GM19397 (cell line): Measurements from ENCODE around the gene FLYWCH1.

Source experiments
- ATAC-seq: cut with Tn5 transposase; IDR thresholded peaks from one replicate; pipeline ENCODE4 v1.9.1; 2021; ENCODE audit warnings: mild to moderate bottlenecking, moderate library complexity; ENCODE audit not compliant: unreplicated experiment

Gene FLYWCH1

DNA sequence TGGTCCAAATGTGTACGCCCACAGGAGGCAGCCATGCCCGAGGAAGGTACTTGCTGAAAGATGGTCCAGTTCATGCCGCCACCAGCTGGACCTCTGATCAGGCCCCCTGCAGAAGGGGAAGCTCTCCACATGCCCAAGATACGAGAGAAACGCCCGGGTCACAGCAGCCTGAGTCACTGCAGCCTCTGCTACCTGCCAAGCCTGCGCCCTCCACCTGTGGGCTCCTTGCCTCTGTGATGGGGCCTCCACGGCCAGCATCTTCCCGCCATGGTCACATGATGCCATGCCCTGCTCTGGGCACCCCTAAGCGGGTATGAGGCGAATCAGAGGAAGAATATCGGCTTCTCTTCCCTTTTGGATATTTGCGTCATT, 38.6 kb downstream of the FLYWCH1 start:
- ATAC-seq: no peak

- ATAC-seq: no peak
Measured at GRCh38 chr16:2950773-2951172, 39.0 kb downstream of the FLYWCH1 start.

- no peak for ATAC-seq
Measured at GRCh38 chr16:2952679-2953078, 40.9 kb downstream of the FLYWCH1 start.

DNA sequence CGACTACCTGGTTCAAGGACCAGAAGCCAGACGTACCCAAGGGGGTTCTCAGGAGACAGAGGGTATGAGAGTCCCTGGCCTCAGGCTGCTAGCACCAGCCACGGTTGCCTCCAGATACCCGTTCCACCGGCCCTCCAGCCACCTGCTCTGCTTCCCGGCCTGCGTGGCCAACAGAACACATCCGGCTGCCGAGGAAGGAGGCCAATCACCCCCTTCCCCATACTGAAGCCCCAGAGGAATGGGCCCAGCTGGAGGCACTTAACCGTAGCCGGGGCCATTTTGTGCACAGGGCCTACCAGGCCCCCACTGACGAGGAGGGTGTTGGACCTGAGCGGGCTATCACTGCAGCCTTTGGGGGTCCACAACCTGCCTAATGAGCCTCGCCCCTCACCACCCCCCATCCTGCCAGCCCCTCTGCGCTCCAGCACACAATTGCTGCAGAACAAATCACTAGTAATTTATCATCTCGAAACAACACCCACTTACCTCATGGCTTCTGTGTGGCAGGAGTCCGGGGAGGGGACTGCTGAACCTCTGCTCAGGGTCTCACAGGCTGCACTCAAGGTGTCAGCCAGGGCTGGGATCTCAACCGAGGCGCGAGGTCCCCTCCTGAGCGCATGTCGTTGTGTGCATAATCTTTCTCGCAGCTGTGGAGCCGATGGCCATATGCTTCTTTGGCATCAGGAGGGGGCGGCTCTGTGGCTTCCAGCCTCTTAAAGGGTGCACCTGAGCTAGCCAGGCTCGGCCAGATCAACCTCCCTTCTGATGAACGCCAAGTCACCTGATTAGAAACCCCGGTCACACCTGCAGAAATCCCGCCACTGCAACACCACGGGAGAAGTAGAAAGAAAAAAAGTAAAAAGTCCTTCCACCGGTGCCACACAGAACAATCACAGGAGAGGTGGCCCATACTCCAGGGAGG, 42.2 kb downstream of the FLYWCH1 start:
- no peak for ATAC-seq

GRCh38 chr16:2954656-2955381, 43.1 kb downstream of the FLYWCH1 start:
- ATAC-seq: no peak

- no peak for ATAC-seq
Measured at GRCh38 chr16:2955438-2955778, 43.7 kb downstream of the FLYWCH1 start.

DNA sequence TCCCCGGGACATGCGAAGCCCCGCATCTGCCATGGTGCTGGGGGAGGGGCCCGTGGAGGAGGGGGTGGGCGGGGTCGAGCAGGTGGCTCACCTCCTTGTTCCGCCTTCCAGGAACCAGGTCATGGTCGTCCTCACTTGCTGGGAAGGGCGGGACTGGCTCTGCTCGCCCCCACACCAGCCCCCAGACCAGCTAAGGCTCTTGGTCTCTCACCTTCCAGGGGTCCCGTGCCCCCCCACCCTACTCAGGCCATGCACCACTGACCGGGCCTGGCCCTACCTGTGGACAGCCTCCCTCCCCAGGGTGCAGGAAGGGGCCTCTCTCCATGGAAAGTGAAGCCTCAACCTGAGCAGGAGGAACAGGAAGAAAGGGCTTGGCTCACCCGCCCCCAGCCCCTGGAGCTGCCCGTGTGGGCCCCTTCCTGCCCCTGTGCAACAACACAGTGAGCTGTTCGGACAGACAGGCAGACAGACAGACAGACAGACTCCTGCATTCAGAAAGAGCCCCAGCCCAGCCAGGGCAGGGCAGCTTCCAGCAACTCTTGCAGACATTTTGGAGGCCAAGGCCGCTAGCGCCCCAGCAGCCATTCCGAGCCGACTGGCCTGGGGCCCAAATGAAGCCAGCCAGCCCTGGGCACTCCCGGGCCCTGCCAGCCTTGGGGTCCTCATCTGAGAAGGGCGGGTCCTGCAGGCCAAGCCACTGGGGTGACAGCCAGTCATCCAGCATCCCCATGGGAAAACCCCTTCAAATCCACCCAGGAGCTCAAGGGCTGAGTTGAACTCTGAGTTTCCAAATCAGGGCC, 44.2 kb downstream of the FLYWCH1 start:
- ATAC-seq: no peak

DNA sequence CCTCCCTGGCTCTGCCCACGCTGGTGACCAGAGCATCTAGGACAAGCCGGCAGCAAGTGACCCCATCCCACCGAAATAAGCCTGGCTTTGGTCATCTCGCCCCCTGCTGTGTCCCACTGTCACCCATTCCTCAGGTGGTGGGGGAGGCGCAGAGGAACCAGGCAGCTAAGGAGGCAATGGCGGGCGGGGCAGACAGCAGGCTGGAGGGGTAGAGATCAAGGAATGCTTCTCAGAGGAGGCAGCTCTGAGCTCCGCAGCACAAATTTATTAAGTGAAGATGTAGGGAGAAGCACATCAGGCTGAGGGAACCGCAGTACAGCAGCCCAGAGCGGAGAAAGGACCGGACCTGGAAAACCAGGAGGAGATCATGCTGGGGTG, 44.8 kb downstream of the FLYWCH1 start:
- ATAC-seq: no peak

DNA sequence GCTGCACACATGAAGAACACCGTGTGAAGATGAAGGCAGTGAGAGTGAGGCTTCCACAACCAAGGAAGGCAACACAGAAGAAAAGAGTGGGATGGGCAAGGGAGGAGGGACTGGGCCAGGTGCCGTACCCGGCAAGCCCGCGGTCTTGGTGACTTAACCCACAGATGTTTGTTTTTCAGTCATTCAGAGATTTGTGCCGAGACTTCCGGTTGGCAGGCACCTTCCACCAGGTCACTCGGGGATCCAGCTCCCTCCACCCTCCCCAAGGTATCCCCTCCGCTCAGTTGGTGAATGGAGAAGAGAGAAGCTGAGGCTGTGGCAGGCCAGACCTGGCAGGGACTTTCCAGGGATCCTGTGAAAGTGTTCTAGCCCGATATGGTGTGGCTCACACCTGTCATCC, 47.5 kb downstream of the FLYWCH1 start:
- ATAC-seq: no peak

DNA sequence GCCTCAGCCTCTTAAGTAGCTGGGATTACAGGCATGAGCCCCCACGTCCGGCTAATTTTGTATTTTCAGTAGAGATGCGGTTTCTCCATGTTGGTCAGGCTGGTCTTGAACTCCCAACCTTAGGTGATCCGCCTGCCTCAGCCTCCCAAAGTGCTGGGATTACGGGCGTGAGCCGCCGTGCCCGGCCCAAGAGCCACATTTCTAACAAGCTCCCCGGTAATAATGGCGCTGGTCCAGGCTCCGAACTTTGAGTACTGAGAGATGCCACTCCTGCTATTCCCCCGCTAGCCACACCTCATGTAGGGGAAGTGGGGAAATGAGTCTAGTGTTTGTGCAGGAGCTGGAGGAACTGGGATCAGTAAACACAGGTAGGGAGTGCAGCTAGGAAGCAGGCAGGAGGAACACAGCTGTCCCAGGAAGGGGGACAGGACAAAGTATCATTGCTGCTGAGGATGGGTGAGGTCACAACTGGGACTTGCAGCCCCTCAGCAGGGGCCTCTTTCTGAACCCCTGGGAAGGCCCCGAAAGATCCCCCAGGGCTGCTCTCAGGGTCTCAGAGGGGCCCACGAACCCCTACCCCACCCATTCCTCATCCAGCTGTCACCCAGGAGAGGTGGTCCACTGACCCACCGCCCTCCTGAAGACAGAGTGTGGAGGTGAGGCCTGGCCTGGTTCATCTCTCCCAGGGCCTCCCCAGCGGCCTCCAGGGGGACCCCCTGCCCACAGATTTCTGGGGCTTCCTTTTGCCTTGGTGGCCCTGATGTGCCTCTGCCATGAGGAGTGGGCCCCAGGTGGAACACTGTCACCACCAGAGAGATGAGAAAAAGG, 48.7 kb downstream of the FLYWCH1 start:
- no peak for ATAC-seq

- no peak for ATAC-seq
Measured at GRCh38 chr16:2962334-2963073, 50.8 kb downstream of the FLYWCH1 start.

DNA sequence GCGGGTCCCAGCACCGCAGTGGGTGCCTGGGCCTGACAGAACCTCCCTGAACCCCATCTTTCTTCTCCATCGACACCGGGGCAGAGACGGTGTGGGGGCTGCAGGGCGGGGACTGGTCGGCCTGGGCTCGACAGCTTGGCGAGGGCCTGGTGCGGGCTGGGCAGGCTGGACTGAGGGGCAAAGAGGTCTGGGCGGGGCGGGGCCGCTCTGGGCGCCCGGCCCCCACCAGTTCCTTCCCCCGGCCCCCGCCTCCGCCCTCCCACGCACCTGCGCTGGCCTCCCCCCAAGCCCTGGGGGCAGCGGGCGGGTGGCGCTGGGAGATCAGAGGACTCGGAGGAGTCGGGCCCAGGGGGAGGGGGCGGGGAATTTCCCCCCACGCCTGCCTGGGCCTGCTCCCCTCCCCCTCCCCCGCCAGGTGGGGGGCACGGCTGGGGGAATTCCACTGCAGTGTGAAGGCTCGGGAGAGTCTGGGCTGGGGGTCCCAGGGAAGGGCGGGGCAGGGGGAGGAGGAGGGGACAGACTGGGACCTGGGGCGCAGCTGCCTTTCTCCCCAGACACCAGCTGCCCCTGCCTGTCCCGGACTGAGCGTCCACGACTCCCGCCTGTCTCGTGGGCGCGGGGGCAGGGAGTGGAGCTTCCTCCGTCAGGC, 51.5 kb downstream of the FLYWCH1 start:
- ATAC-seq: no peak

DNA sequence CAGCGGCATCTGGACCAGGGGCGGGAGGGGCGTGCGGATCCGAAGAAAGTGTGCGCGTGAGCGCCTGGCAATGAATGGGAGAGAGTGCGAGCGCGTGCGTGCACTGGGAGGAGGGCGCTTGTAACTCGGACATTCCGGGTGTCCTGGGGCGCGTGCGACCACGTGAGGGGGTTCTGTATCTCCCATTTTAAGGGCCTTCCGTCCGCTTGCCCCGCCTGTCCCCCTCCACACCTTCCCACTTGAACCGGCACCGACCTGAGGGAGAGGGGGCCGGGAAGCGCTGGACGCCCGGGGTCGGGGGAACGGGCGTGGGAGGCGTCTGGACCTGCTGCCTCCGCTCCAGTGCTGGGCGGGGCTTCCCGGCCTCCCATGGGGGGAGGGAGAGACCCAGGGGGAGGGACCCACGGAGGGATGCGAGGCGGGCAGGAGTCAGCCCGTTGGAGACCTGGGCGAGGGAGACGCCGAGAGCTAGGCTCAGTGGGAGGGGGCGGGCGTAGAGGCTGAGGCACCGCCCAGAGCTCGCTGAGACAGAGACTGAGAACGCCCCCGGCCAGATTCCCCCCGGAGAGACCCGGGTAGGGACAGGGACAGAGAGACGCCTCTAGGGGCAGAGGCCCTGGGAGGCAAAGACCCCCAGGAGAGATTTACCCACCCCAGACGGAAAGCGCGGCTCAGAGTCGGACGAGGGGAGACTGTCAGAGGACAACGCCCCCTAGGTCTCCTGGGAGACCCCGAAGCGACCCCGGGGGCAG, 52.2 kb downstream of the FLYWCH1 start, which contains the start of gene KREMEN2:
KREMEN2 (plus strand) TSS at position 553 of the 752 bp plus-strand sequence. CDS start 246 bp downstream, outside the sequence.
- ATAC-seq: no peak

DNA sequence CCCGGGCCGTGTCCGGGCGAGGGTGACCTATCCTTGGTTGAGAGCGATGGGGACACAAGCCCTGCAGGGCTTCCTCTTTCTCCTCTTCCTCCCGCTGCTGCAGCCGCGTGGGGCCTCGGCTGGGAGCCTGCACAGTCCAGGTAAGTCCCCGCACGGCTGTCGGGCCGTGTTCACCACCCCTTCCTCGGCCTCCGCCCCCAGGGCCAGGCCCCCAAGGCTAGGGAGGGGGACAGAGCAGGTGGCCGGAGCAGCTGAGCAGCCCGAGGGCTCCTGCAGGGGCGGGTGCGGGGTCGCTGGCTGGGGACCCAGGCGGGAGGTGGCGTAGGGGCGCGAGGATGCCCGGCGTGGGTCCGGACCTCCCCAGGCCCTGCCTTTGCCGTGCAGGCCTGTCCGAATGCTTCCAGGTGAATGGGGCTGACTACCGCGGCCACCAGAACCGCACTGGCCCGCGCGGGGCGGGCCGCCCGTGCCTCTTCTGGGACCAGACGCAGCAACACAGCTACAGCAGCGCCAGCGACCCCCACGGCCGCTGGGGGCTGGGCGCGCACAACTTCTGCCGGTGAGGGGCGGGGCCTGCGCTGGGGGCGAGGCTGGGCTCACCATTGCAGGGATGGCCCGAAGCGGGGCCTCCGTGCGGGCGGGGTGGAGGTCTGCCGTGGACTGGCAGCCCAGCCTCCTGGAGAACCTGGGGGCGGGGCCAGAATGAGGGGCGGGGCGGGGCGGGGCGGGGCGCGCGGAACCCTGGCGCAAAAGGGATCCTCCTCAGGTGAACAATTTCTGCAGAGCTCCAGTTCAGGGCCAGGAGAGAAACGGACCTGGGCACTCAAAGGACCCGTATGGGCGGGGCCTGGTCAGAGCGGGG, 53.0 kb downstream of the FLYWCH1 start:
- ATAC-seq: no peak

DNA sequence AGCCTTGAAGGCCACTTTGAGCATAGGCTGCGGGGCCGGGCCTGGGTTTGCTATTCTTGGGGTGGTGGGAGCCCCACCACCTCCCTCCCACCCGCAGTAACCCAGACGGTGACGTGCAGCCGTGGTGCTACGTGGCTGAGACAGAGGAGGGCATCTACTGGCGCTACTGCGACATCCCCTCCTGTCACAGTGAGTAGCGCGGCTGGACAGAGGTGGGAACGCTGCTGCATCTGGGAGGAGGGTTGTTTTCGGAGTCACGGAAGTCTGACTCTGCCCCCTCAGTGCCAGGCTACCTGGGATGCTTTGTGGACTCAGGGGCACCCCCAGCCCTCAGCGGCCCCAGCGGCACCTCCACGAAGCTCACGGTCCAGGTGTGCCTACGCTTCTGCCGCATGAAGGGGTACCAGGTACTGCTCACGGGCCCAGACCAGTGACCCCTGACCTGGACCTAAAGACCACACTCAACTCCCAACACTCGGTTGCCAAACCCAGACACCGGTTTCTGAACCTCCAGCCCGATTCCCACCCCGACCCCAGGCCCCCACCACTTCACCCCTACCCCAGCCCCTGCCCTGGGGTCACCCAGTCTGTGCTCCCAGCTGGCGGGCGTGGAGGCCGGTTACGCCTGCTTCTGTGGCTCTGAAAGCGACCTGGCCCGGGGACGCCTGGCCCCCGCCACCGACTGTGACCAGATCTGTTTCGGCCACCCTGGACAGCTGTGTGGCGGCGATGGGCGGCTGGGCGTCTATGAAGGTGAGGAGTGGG, 54.5 kb downstream of the FLYWCH1 start:
- no peak for ATAC-seq

DNA sequence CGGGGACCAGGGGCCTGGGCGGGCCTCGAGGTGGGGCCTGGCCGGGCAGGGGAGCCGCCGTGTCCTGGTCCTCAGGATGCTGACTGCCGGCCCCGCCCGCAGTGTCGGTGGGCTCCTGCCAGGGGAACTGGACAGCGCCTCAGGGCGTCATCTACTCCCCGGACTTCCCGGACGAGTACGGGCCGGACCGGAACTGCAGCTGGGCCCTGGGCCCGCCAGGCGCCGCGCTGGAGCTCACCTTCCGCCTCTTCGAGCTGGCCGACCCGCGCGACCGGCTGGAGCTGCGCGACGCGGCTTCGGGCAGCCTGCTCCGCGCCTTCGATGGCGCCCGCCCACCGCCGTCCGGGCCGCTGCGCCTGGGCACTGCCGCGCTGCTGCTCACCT, 55.1 kb downstream of the FLYWCH1 start:
- ATAC-seq: no peak

DNA sequence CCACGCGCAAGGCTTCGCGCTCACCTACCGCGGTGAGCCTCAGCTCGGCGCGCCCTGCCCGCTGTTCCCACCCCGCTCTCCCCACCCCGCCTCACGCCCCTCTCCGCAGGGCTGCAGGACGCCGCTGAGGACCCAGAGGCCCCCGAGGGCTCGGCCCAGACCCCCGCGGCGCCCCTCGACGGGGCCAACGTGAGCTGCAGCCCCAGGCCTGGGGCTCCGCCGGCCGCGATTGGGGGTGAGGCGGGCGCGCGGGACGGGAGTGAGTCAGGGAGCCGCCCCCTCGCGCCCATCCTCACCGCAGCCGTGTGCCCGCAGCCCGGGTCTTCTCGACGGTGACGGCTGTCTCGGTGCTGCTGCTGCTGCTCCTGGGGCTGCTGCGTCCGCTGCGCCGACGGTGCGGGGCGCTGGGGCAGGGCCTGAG, 55.5 kb downstream of the FLYWCH1 start:
- no peak for ATAC-seq
